ENCODE measurements around the gene GPC6. TPM values are rescaled to one million over a fixed set of nuclear protein-coding genes. Genes with fewer than 3 reads are reported as not detected.

The GPC6 gene
- total and polyA plus RNA-seq, 2 donors (not counting 1 experiment from before 2014, with no cell fraction given) = not detected

DNA sequence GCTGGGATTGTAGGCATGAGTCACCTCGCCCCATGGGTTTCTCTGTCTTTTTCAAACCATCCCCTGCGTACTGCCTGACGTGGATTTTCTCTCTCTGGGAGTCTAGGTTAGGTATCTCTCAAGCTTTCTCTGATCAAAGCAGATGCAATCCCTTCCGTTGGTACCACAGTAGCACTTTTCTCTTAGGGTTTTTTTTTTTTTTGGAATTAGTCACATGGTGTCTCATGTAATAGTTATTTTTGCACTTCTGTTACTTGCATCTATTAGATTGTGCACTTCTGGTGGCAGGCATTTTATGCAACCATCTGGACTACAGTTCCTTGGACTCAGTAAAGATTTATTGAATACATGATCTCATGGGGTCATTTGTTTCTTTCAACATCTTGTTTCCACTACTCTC, 72.1 kb downstream of the GPC6 start:
- Mint-ChIP-seq H3K4me3 (no peak overlapping the region), H3K27me3 (no peaks in the 10 kb centered on the region), H3K4me1 (no peaks in the 10 kb centered on the region), H3K27ac (no peak overlapping the region), H3K9me3 (ENCODE audit: insufficient read depth) (no peaks in the 10 kb centered on the region)
- DNase-seq (no peak), ATAC-seq (ENCODE audit: low read depth) (no peak)
- ChIA-PET POLR2A (no interaction called here), CTCF (no interaction called here)
- WGBS (ENCODE audit: insufficient coverage) = 70% methylated on average over 2 of the region's 4 CpGs
- H3K4me1 ChIP-seq (ENCODE audit: control insufficient read depth in 2 of 2, insufficient read depth in 2 of 2, low read length in 2 of 2) = no peaks in the 10 kb centered on the region
- no peak overlapping the region for H3K4me2 ChIP-seq (replicated peaks; ENCODE audit: low read depth, low read length, poor library complexity, severe bottlenecking)
- H3K9ac ChIP-seq (ENCODE audit: low read length) = no peak overlapping the region
- H4K20me1 ChIP-seq (ENCODE audit: control insufficient read depth, insufficient read depth, low read length, poor library complexity, severe bottlenecking) = no peaks in the 10 kb centered on the region
- no peak overlapping the region for H2AFZ ChIP-seq (ENCODE audit: insufficient read depth, low read depth, low read length, poor library complexity, severe bottlenecking)
- intact Hi-C loops (cut with micrococcal nuclease) = no loop called here
- H3K36me3 ChIP-seq (replicated peaks in 1 of 2; ENCODE audit: control extremely low read depth in 1 of 2, control insufficient read depth in 1 of 2, extremely low read depth in 1 of 2, insufficient read depth in 2 of 2, low read length in 1 of 2) = no peaks in the 10 kb centered on the region
- TF ChIP-seq EZH2 (IDR thresholded peaks at IDR 0.05; ENCODE audit: borderline replicate concordance, insufficient read depth, low read depth, low read length, poor library complexity, severe bottlenecking) = no peak
- TF ChIP-seq, protein P1, sequence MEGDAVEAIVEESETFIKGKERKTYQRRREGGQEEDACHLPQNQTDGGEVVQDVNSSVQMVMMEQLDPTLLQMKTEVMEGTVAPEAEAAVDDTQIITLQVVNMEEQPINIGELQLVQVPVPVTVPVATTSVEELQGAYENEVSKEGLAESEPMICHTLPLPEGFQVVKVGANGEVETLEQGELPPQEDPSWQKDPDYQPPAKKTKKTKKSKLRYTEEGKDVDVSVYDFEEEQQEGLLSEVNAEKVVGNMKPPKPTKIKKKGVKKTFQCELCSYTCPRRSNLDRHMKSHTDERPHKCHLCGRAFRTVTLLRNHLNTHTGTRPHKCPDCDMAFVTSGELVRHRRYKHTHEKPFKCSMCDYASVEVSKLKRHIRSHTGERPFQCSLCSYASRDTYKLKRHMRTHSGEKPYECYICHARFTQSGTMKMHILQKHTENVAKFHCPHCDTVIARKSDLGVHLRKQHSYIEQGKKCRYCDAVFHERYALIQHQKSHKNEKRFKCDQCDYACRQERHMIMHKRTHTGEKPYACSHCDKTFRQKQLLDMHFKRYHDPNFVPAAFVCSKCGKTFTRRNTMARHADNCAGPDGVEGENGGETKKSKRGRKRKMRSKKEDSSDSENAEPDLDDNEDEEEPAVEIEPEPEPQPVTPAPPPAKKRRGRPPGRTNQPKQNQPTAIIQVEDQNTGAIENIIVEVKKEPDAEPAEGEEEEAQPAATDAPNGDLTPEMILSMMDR (IDR thresholded peaks at IDR 0.05) = no peak
- H3K79me2 ChIP-seq (ENCODE audit: control insufficient read depth, insufficient read depth, low read length) = no peaks in the 10 kb centered on the region
- H3K4me3 ChIP-seq (ENCODE audit: control extremely low read depth in 1 of 5, extremely low read depth in 1 of 5, insufficient read depth in 1 of 5, low read depth in 2 of 5, low read length in 4 of 5) = no peak overlapping the region
- H3K27ac ChIP-seq (ENCODE audit: low read length in 2 of 2) = no peak overlapping the region
- H3K27me3 ChIP-seq (replicated peaks in 1 of 4; ENCODE audit: control extremely low read depth in 1 of 4, control insufficient read depth in 3 of 4, insufficient read depth in 4 of 4, low read length in 3 of 4) = no peaks in the 10 kb centered on the region
- H3K9me3 ChIP-seq (ENCODE audit: control extremely low read depth in 1 of 3, control insufficient read depth in 2 of 3, insufficient read depth in 1 of 3, low read length in 2 of 3) = peaks cover 0 to 6% (median 0%) of the 10 kb centered on the region in 3 donors

DNA sequence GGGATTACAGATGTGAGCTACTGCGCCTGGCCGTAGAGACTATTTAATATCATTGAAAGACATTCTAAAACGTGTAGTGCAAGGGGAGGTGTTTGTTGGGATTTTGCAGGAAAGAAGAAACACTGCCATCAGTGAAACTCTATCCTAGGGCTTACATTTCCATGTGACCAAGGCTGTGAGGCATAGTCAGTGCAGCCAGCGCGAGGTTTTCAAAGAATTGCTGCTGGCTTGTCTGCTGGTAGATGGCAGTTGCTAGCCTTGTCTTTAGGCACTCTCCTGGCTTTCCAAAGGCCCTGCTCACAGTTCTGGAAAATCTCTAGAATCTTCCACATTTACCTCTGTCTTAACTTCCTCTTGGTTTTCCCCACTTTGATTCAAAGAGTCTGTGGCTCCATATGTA, 77.5 kb downstream of the GPC6 start:
- Mint-ChIP-seq H3K27ac (no peak overlapping the region), H3K27me3 (no peaks in the 10 kb centered on the region), H3K4me1 (no peaks in the 10 kb centered on the region), H3K9me3 (ENCODE audit: insufficient read depth) (peaks cover 3% of the 10 kb centered on the region), H3K4me3 (no peak overlapping the region)
- no peak overlapping the region for H3K4me3 ChIP-seq (ENCODE audit: control extremely low read depth in 1 of 5, extremely low read depth in 1 of 5, insufficient read depth in 1 of 5, low read depth in 2 of 5, low read length in 4 of 5)
- no peaks in the 10 kb centered on the region for H3K4me1 ChIP-seq (ENCODE audit: control insufficient read depth in 2 of 2, insufficient read depth in 2 of 2, low read length in 2 of 2)
- no peaks in the 10 kb centered on the region for H4K20me1 ChIP-seq (ENCODE audit: control insufficient read depth, insufficient read depth, low read length, poor library complexity, severe bottlenecking)
- H3K27ac ChIP-seq (ENCODE audit: low read length in 2 of 2) = no peak overlapping the region
- no peak overlapping the region for H2AFZ ChIP-seq (ENCODE audit: insufficient read depth, low read depth, low read length, poor library complexity, severe bottlenecking)
- 82% methylated on average over 3 of the region's 5 CpGs for WGBS (ENCODE audit: insufficient coverage)
- intact Hi-C loops (cut with micrococcal nuclease) = no loop called here
- ChIA-PET CTCF (no interaction called here), POLR2A (no interaction called here)
- ATAC-seq (ENCODE audit: low read depth) = no peak
- no peaks in the 10 kb centered on the region for H3K79me2 ChIP-seq (ENCODE audit: control insufficient read depth, insufficient read depth, low read length)
- DNase-seq = no peak
- no peaks in the 10 kb centered on the region for H3K36me3 ChIP-seq (replicated peaks in 1 of 2; ENCODE audit: control extremely low read depth in 1 of 2, control insufficient read depth in 1 of 2, extremely low read depth in 1 of 2, insufficient read depth in 2 of 2, low read length in 1 of 2)
- TF ChIP-seq EZH2 (IDR thresholded peaks at IDR 0.05; ENCODE audit: borderline replicate concordance, insufficient read depth, low read depth, low read length, poor library complexity, severe bottlenecking) = no peak
- TF ChIP-seq, protein P1 (IDR thresholded peaks at IDR 0.05) = no peak
- H3K9me3 ChIP-seq (ENCODE audit: control extremely low read depth in 1 of 3, control insufficient read depth in 2 of 3, insufficient read depth in 1 of 3, low read length in 2 of 3) = peaks cover 0 to 3% (median 0%) of the 10 kb centered on the region in 3 donors
- H3K27me3 ChIP-seq (replicated peaks in 1 of 4; ENCODE audit: control extremely low read depth in 1 of 4, control insufficient read depth in 3 of 4, insufficient read depth in 4 of 4, low read length in 3 of 4) = no peaks in the 10 kb centered on the region
- H3K9ac ChIP-seq (ENCODE audit: low read length) = no peak overlapping the region
- H3K4me2 ChIP-seq (replicated peaks; ENCODE audit: low read depth, low read length, poor library complexity, severe bottlenecking) = no peak overlapping the region

Data from B cell (primary cell).